CD4-positive, alpha-beta T cell treated with Interleukin-15 for 1 hour (primary cell): ENCODE measurements around the gene FCRL4.

ENCODE experiments used
- DNase-seq: peaks from one replicate; pipeline ENCODE4 v3.0.0-alpha.2; 2020

Gene FCRL4

GRCh38 chr1:157597959-157598667, at the start of gene FCRL4:
FCRL4 (minus strand) TSS chr1:157598085; CDS start chr1:157597944, 141 bp downstream.
- DNase-seq, result no peak

GRCh38 chr1:157646144-157646543, 48.3 kb upstream of the FCRL4 start:
- no peak for DNase-seq

- DNase-seq, result no peak
Observed at GRCh38 chr1:157641177-157641576, 43.3 kb upstream of the FCRL4 start.

- DNase-seq, result no peak
Observed at GRCh38 chr1:157639800-157640199, 41.9 kb upstream of the FCRL4 start.

GRCh38 chr1:157628773-157629172, 30.9 kb upstream of the FCRL4 start:
- DNase-seq, result no peak

- peak; percentile 25 for DNase-seq
Observed at GRCh38 chr1:157626099-157626498, 28.2 kb upstream of the FCRL4 start.

- DNase-seq, result no peak
Observed at GRCh38 chr1:157624471-157624870, 26.6 kb upstream of the FCRL4 start.

- no peak for DNase-seq
Observed at GRCh38 chr1:157622471-157622870, 24.6 kb upstream of the FCRL4 start.

GRCh38 chr1:157618190-157618589, 20.3 kb upstream of the FCRL4 start:
- DNase-seq, result no peak

- no peak for DNase-seq
Observed at GRCh38 chr1:157600236-157600635, 2.4 kb upstream of the FCRL4 start.

GRCh38 chr1:157596384-157596783, 1.5 kb downstream of the FCRL4 start:
- DNase-seq, result no peak

- no peak for DNase-seq
Observed at GRCh38 chr1:157595356-157595755, 2.5 kb downstream of the FCRL4 start.

GRCh38 chr1:157585984-157586383, 11.9 kb downstream of the FCRL4 start:
- no peak for DNase-seq

GRCh38 chr1:157584503-157584902, 13.4 kb downstream of the FCRL4 start:
- no peak for DNase-seq

GRCh38 chr1:157580828-157581210, 17.1 kb downstream of the FCRL4 start:
- DNase-seq, result no peak

GRCh38 chr1:157580179-157580827, 17.6 kb downstream of the FCRL4 start:
- DNase-seq, result no peak

- no peak for DNase-seq
Observed at GRCh38 chr1:157577420-157577819, 20.5 kb downstream of the FCRL4 start.

GRCh38 chr1:157575744-157576143, 22.1 kb downstream of the FCRL4 start:
- DNase-seq, result no peak

- DNase-seq, result no peak
Observed at GRCh38 chr1:157574836-157575235, 23.0 kb downstream of the FCRL4 start.

GRCh38 chr1:157566484-157567300, 31.2 kb downstream of the FCRL4 start:
- DNase-seq, result no peak

- no peak for DNase-seq
Observed at GRCh38 chr1:157562515-157562914, 35.4 kb downstream of the FCRL4 start.

GRCh38 chr1:157558119-157558518, 39.8 kb downstream of the FCRL4 start:
- DNase-seq, result no peak
